Measurements from ENCODE around the gene PTPRC.

PTPRC gene

DNA sequence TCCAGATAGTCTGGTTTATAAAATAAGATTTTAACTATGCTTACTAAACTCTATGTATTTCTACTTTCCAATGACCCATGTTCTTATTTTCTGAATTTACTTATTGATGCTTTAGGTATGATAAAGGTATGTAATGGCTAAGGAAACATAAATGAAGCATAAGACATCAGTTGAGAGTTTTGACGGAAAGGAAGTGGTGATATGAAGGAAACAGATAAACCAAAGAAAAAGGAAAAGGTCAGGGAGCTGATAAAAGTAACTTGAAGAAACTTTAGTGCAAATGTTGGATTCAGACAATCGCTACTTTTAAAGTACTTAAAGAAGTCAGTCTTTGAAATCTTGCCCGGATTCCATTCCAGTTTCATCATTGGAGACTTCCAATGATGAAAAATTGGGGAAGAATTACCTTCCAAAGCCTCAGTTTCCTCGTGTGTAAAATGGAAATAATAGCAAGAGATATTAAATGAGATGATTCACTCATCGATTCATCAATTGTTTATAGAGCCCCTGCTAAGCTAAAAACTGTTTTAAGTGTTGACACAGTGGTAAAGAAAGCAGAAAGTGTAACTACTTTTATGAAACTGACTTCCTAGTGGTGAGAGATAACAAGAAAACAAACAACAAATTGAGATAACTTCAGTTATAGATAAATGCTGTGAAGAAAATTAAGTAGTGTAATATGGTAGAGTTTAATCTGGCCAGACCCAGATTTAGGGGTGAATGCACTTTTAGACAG, 10.6 kb downstream of the PTPRC start:
- TF ChIP-seq, protein P1, sequence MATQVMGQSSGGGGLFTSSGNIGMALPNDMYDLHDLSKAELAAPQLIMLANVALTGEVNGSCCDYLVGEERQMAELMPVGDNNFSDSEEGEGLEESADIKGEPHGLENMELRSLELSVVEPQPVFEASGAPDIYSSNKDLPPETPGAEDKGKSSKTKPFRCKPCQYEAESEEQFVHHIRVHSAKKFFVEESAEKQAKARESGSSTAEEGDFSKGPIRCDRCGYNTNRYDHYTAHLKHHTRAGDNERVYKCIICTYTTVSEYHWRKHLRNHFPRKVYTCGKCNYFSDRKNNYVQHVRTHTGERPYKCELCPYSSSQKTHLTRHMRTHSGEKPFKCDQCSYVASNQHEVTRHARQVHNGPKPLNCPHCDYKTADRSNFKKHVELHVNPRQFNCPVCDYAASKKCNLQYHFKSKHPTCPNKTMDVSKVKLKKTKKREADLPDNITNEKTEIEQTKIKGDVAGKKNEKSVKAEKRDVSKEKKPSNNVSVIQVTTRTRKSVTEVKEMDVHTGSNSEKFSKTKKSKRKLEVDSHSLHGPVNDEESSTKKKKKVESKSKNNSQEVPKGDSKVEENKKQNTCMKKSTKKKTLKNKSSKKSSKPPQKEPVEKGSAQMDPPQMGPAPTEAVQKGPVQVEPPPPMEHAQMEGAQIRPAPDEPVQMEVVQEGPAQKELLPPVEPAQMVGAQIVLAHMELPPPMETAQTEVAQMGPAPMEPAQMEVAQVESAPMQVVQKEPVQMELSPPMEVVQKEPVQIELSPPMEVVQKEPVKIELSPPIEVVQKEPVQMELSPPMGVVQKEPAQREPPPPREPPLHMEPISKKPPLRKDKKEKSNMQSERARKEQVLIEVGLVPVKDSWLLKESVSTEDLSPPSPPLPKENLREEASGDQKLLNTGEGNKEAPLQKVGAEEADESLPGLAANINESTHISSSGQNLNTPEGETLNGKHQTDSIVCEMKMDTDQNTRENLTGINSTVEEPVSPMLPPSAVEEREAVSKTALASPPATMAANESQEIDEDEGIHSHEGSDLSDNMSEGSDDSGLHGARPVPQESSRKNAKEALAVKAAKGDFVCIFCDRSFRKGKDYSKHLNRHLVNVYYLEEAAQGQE (IDR thresholded peaks at IDR 0.05; ENCODE audit: insufficient read depth in 1 of 2, low read depth in 2 of 2, low read length in 2 of 2), result no peak
- no peak for TF ChIP-seq TAF1 (IDR thresholded peaks at IDR 0.05; ENCODE audit: borderline replicate concordance, insufficient read depth, low read length)

DNA sequence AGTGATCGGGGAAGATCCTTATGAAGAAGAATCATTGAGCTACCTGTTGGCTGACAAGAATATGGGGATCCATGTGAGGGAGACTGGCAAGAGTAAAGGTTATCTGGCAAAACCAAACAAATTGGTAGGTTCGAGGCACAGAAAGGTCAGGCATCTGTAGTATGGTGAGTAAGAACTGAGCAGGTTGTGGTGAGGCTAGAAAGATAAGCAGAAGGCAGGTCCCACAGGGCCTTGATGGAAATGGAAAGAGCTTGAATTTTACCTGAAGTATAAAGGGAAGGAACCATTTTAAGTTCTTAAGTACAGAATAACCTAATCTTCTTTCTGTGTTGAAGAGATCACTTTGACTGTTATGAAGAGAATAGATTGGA, 11.1 kb downstream of the PTPRC start:
- TF ChIP-seq TAF1 (IDR thresholded peaks at IDR 0.05; ENCODE audit: borderline replicate concordance, insufficient read depth, low read length), result no peak
- TF ChIP-seq SIN3A (IDR thresholded peaks at IDR 0.05; ENCODE audit: borderline replicate concordance, insufficient read depth, low read length), result no peak
- TF ChIP-seq, protein P1 (IDR thresholded peaks at IDR 0.05; ENCODE audit: insufficient read depth in 1 of 2, low read depth in 2 of 2, low read length in 2 of 2), result no peak
- no peak for TF ChIP-seq FOXP2 (optimal IDR thresholded peaks at IDR 0.05; ENCODE audit: borderline replicate concordance, extremely low read depth, extremely low read length, insufficient read depth)
- no peak for TF ChIP-seq POLR2AphosphoS5 (IDR thresholded peaks at IDR 0.05; ENCODE audit: low read depth, low read length)

DNA sequence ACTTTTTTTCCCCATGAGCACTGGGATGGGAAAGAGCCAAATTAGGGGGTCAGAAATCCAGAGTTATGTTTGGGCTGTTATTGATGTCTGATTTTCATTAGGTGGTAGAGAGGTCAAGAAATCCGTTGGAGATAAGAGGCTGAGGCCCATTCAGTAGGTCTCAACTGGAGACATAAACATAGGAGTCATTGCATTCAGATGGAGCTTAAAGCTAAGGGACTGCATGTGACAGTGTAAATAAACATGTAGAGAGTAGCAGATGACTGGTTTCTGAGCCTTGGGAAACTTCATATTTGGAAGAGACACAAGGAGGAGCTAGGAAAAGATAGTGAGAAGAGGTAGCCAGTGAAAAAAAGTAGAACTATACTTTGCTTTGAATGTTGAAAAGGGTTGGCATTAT, 11.7 kb downstream of the PTPRC start:
- TF ChIP-seq, protein P1 (IDR thresholded peaks at IDR 0.05; ENCODE audit: insufficient read depth in 1 of 2, low read depth in 2 of 2, low read length in 2 of 2), result no peak
- TF ChIP-seq FOXP2 (optimal IDR thresholded peaks at IDR 0.05; ENCODE audit: borderline replicate concordance, extremely low read depth, extremely low read length, insufficient read depth), result no peak
- no peak for TF ChIP-seq SIN3A (IDR thresholded peaks at IDR 0.05; ENCODE audit: borderline replicate concordance, insufficient read depth, low read length)
- no peak for TF ChIP-seq TAF1 (IDR thresholded peaks at IDR 0.05; ENCODE audit: borderline replicate concordance, insufficient read depth, low read length)
- no peak for TF ChIP-seq POLR2AphosphoS5 (IDR thresholded peaks at IDR 0.05; ENCODE audit: low read depth, low read length)

DNA sequence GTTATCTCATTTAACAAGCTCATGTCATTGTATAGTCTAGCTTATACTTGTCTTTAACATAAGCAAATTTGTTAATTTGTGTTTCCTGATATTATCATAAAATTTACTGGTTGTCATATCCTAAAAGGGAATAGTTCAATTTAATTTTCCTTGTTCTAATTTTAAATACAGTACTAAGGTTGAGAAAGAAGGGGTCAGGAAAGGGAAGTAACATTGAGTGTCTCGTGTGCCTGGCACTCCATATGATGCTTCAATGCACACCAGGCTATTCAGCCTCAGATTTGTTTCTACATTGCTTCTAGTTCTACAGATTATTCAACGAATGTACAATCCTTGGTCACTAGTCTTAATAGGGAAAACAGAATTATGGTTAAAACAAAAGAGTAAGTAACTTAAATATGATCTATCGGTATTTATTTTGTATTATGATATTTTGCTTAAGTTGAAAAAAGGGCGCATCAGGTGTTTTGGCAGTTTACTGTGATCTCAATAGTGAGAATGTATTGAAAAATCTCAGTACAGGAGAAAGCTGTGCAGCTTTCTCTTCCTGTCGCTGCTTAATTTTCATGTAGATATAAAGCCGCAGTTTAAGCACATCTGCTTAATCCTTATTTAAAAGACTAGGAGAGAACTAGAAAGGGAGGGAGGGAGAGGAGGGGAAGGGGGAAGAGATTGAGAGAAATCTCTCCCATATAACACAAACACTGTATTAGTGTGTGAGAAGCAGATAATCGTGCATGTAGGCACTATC, 13.0 kb downstream of the PTPRC start:
- TF ChIP-seq FOXP2 (optimal IDR thresholded peaks at IDR 0.05; ENCODE audit: borderline replicate concordance, extremely low read depth, extremely low read length, insufficient read depth), result no peak
- TF ChIP-seq POLR2AphosphoS5 (IDR thresholded peaks at IDR 0.05; ENCODE audit: low read depth, low read length), result no peak
- no peak for TF ChIP-seq SIN3A (IDR thresholded peaks at IDR 0.05; ENCODE audit: borderline replicate concordance, insufficient read depth, low read length)
- TF ChIP-seq, protein P1 (IDR thresholded peaks at IDR 0.05; ENCODE audit: insufficient read depth in 1 of 2, low read depth in 2 of 2, low read length in 2 of 2), result no peak
- TF ChIP-seq TAF1 (IDR thresholded peaks at IDR 0.05; ENCODE audit: borderline replicate concordance, insufficient read depth, low read length), result no peak

All from PFSK-1 (cell line).